ENCODE data around the gene MDH2.
"Not testable (repeated sequence)": the region's sequence is repeated elsewhere in the genome, so short reads cannot be mapped to it uniquely, and the experiment has no call there.

Gene MDH2

GRCh38 chr7:76071316-76072242, 23.7 kb downstream of the MDH2 start:
- no peak overlapping the region for H2AFZ ChIP-seq (ENCODE audit: low read length, unreplicated experiment)
- no peaks in the 10 kb centered on the region for H3K79me2 ChIP-seq (ENCODE audit: control insufficient read depth, insufficient read depth, low read length, unreplicated experiment)
- H3K4me1 ChIP-seq (ENCODE audit: control insufficient read depth, insufficient read depth, low read length, unreplicated experiment): peaks cover 39% of the 10 kb centered on the region
- no peaks in the 10 kb centered on the region for H3K36me3 ChIP-seq (ENCODE audit: insufficient read depth, low read length)
- H3K27ac ChIP-seq (ENCODE audit: low read depth, low read length): no peak overlapping the region
- no peak overlapping the region for H3K4me3 ChIP-seq (ENCODE audit: low read depth, low read length)
- H3K27me3 ChIP-seq (ENCODE audit: insufficient read depth, low read length): no peaks in the 10 kb centered on the region

DNA sequence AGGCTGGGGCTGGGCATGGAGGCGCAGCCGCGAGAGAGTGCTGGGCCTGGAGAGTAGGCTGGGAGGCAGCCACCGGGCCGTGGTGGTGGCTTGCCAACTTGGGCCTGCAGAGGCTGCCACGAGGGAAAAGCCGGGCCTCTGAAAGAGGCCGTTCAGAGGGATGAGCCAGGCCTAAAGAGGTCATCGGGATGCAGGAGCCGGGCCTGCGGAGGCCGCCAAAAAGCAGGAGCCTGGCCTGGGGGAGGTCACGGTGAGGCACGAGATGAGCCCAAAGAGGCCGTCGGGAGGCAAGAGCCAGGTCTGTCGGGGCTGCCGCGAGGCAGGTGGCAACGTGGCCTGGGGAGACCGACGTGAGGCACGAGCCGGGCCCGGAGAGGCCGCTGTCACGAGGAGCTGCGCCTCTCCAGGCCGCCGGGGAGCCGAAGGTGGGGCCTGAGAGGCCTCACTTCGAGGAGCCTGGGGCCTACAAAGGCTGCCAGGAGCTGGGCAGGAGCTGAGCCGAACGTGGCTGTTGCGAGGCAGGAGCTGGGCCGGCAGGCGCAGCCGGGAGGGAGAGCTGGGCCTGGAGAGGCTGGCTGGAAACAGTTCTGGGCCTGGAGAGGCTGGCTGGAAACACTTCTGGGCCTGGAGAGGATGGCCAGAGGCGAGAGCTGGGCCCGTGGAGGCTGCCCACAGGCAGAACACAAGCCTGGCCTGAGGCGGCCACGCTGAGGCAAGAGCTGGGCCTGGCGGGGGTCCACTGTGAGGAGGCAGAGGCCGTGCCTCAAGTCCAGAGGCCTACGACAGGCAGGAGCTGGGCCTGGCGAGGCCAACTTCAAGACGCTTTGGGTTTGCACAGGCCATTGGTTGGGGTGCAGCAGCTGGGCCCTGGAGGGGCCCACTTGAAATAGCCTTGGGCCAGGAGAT, 24.6 kb downstream of the MDH2 start:
- Histone ChIP-seq H2AFZ (ENCODE audit: low read length, unreplicated experiment) (no peak overlapping the region), H3K27ac (ENCODE audit: low read depth, low read length) (no peak overlapping the region), H3K4me3 (ENCODE audit: low read depth, low read length) (no peak overlapping the region), H3K27me3 (ENCODE audit: insufficient read depth, low read length) (no peaks in the 10 kb centered on the region), H3K79me2 (ENCODE audit: control insufficient read depth, insufficient read depth, low read length, unreplicated experiment) (no peaks in the 10 kb centered on the region), H3K36me3 (ENCODE audit: insufficient read depth, low read length) (no peaks in the 10 kb centered on the region), H3K4me1 (ENCODE audit: control insufficient read depth, insufficient read depth, low read length, unreplicated experiment) (peaks cover 33% of the 10 kb centered on the region)

DNA sequence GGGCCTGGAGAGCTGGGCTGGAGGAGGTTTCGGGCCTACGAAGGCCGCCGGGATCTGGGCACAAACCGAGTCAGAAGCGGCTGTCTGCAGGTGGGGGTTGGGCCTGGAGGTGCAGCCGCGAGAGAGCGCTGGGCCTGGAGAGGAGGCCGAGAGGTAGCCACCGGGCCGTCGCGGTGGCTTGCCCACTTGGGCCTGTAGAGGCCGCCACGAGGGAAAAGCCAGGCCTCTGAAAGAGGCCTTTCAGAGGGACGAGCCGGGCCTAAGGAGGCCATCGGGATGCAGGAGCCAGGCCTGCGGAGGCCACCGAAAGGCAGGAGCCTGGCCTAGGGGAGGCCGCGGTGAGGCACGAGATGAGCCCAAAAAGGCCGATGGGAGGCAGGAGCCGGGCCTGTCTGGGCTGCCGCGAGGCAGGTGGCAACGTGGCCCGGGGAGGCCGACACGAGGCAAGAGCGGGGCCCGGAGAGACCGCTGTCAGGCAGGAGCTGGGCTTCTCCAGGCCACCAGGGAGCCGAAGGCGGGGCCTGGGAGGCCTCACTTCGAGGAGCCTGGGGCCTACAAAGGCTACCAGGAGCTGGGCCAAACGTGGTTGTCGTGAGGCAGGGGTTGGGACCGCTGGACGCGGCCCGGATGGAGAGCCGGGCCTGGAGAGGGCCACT, 25.6 kb downstream of the MDH2 start:
- H3K79me2 ChIP-seq (ENCODE audit: control insufficient read depth, insufficient read depth, low read length, unreplicated experiment): no peaks in the 10 kb centered on the region
- H3K4me1 ChIP-seq (ENCODE audit: control insufficient read depth, insufficient read depth, low read length, unreplicated experiment): peaks cover 29% of the 10 kb centered on the region
- no peak overlapping the region for H2AFZ ChIP-seq (ENCODE audit: low read length, unreplicated experiment)
- H3K4me3 ChIP-seq (ENCODE audit: low read depth, low read length): no peak overlapping the region
- no peak overlapping the region for H3K27ac ChIP-seq (ENCODE audit: low read depth, low read length)
- H3K27me3 ChIP-seq (ENCODE audit: insufficient read depth, low read length): no peaks in the 10 kb centered on the region
- no peaks in the 10 kb centered on the region for H3K36me3 ChIP-seq (ENCODE audit: insufficient read depth, low read length)

GRCh38 chr7:76074306-76074971, 26.5 kb downstream of the MDH2 start:
- peak overlapping the region; percentile 89 for H3K27ac ChIP-seq (ENCODE audit: low read depth, low read length)
- H2AFZ ChIP-seq (ENCODE audit: low read length, unreplicated experiment): no peak overlapping the region
- no peak overlapping the region for H3K4me3 ChIP-seq (ENCODE audit: low read depth, low read length)
- no peaks in the 10 kb centered on the region for H3K79me2 ChIP-seq (ENCODE audit: control insufficient read depth, insufficient read depth, low read length, unreplicated experiment)
- no peaks in the 10 kb centered on the region for H3K36me3 ChIP-seq (ENCODE audit: insufficient read depth, low read length)
- no peaks in the 10 kb centered on the region for H3K27me3 ChIP-seq (ENCODE audit: insufficient read depth, low read length)
- peaks cover 21% of the 10 kb centered on the region for H3K4me1 ChIP-seq (ENCODE audit: control insufficient read depth, insufficient read depth, low read length, unreplicated experiment)

GRCh38 chr7:76074972-76075370, 27.1 kb downstream of the MDH2 start:
- Histone ChIP-seq H3K4me3 (ENCODE audit: low read depth, low read length) (no peak overlapping the region), H3K27ac (ENCODE audit: low read depth, low read length) (peak overlapping the region; percentile 89), H3K79me2 (ENCODE audit: control insufficient read depth, insufficient read depth, low read length, unreplicated experiment) (no peaks in the 10 kb centered on the region), H3K36me3 (ENCODE audit: insufficient read depth, low read length) (no peaks in the 10 kb centered on the region), H3K27me3 (ENCODE audit: insufficient read depth, low read length) (no peaks in the 10 kb centered on the region), H3K4me1 (ENCODE audit: control insufficient read depth, insufficient read depth, low read length, unreplicated experiment) (peaks cover 21% of the 10 kb centered on the region), H2AFZ (ENCODE audit: low read length, unreplicated experiment) (no peak overlapping the region)

GRCh38 chr7:76076995-76077394, 29.1 kb downstream of the MDH2 start:
- Histone ChIP-seq H3K27me3 (ENCODE audit: insufficient read depth, low read length) (no peaks in the 10 kb centered on the region), H3K4me3 (ENCODE audit: low read depth, low read length) (no peak overlapping the region), H3K4me1 (ENCODE audit: control insufficient read depth, insufficient read depth, low read length, unreplicated experiment) (peaks cover 24% of the 10 kb centered on the region), H3K79me2 (ENCODE audit: control insufficient read depth, insufficient read depth, low read length, unreplicated experiment) (no peaks in the 10 kb centered on the region), H2AFZ (ENCODE audit: low read length, unreplicated experiment) (no peak overlapping the region), H3K36me3 (ENCODE audit: insufficient read depth, low read length) (no peaks in the 10 kb centered on the region), H3K27ac (ENCODE audit: low read depth, low read length) (no peak overlapping the region)

- Histone ChIP-seq H3K4me3 (ENCODE audit: low read depth, low read length) (no peak overlapping the region), H3K36me3 (ENCODE audit: insufficient read depth, low read length) (no peaks in the 10 kb centered on the region), H3K79me2 (ENCODE audit: control insufficient read depth, insufficient read depth, low read length, unreplicated experiment) (no peaks in the 10 kb centered on the region), H2AFZ (ENCODE audit: low read length, unreplicated experiment) (no peak overlapping the region), H3K4me1 (ENCODE audit: control insufficient read depth, insufficient read depth, low read length, unreplicated experiment) (peaks cover 29% of the 10 kb centered on the region), H3K27me3 (ENCODE audit: insufficient read depth, low read length) (no peaks in the 10 kb centered on the region), H3K27ac (ENCODE audit: low read depth, low read length) (no peak overlapping the region)
Measured at GRCh38 chr7:76077435-76077834, 29.5 kb downstream of the MDH2 start.

- Histone ChIP-seq H3K79me2 (ENCODE audit: control insufficient read depth, insufficient read depth, low read length, unreplicated experiment) (no peaks in the 10 kb centered on the region), H3K4me1 (ENCODE audit: control insufficient read depth, insufficient read depth, low read length, unreplicated experiment) (peaks cover 34% of the 10 kb centered on the region), H3K4me3 (ENCODE audit: low read depth, low read length) (no peak overlapping the region)
Measured at GRCh38 chr7:76080204-76080603, 32.3 kb downstream of the MDH2 start.

DNA sequence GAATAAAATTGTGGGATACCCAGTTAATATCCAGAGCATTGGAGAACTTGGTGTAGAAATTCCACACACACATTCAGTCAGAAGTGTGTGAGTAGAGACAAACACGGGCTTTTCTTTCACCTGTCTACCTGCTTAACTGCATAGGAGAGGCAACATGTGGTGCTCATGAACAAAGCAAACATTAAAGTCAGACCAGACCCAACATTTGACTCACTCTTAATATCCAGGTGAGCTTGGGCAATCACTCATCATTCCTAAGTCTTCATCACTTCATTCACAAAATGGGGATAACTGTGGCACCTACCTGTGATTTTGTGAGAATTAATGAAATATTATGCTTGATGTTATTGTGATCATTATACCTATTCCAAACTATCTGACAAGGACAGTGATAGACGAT, 36.2 kb downstream of the MDH2 start:
- not testable (repeated sequence) for H3K36me3 ChIP-seq (ENCODE audit: insufficient read depth, low read length); H2AFZ ChIP-seq (ENCODE audit: low read length, unreplicated experiment); H3K27me3 ChIP-seq (ENCODE audit: insufficient read depth, low read length); H3K4me3 ChIP-seq (ENCODE audit: low read depth, low read length); H3K79me2 ChIP-seq (ENCODE audit: control insufficient read depth, insufficient read depth, low read length, unreplicated experiment)
- Histone ChIP-seq H3K4me1 (ENCODE audit: control insufficient read depth, insufficient read depth, low read length, unreplicated experiment) (peaks cover 50% of the 10 kb centered on the region), H3K27ac (ENCODE audit: low read depth, low read length) (peak overlapping the region; percentile 86; the same call in 1 of the 2 replicates)

More at GRCh38 chr7:76080204-76080603, 32.3 kb downstream of the MDH2 start:
- Histone ChIP-seq H3K27ac (ENCODE audit: low read depth, low read length) (no peak overlapping the region), H3K36me3 (ENCODE audit: insufficient read depth, low read length) (no peaks in the 10 kb centered on the region), H3K27me3 (ENCODE audit: insufficient read depth, low read length) (no peaks in the 10 kb centered on the region), H2AFZ (ENCODE audit: low read length, unreplicated experiment) (no peak overlapping the region)

DNA sequence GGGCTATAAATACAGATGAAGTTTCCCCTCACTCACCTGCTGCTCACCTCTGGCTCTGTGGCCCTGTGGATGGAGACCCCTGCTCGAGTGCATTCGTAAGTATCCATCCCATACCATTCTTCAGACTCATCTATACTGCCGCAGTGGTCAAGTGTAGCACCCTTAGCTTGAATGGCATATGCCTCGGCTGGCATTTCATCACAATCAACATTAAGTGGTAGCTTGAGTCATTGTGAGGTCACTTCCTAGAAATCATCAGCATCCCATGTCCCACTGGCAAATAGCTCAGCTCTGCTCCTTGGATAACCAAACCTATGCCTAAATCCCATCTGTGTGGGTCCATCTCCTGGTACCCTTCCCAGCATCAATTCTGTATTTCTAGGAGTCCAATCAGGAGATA, 38.2 kb downstream of the MDH2 start:
- H2AFZ ChIP-seq (ENCODE audit: low read length, unreplicated experiment): no peak overlapping the region
- H3K27me3 ChIP-seq (ENCODE audit: insufficient read depth, low read length): no peaks in the 10 kb centered on the region
- no peaks in the 10 kb centered on the region for H3K79me2 ChIP-seq (ENCODE audit: control insufficient read depth, insufficient read depth, low read length, unreplicated experiment)
- peak overlapping the region; percentile 86 for H3K27ac ChIP-seq (ENCODE audit: low read depth, low read length)
- H3K4me3 ChIP-seq (ENCODE audit: low read depth, low read length): peak overlapping the region; percentile 50; the same call in 1 of the 2 replicates
- peaks cover 50% of the 10 kb centered on the region for H3K4me1 ChIP-seq (ENCODE audit: control insufficient read depth, insufficient read depth, low read length, unreplicated experiment)
- H3K36me3 ChIP-seq (ENCODE audit: insufficient read depth, low read length): no peaks in the 10 kb centered on the region

All from ACC112 (cell line).